Measurements from ENCODE around the gene SULT4A1. TPM values are rescaled to one million over a fixed set of nuclear protein-coding genes. Genes with fewer than 3 reads are reported as not detected.

Gene SULT4A1
- total and polyA plus RNA-seq, 2 of the 8 experiments (the other 6 are each of a cell fraction or from before 2014, with no cell fraction given) = 9.1 to 11.8 TPM

GRCh38 chr22:43879901-43880540 is 17.7 kb upstream of the SULT4A1 start (continued):
- TF ChIP-seq, protein P1, sequence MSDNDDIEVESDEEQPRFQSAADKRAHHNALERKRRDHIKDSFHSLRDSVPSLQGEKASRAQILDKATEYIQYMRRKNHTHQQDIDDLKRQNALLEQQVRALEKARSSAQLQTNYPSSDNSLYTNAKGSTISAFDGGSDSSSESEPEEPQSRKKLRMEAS (IDR thresholded peaks at IDR 0.05) = no peak
- TF ChIP-seq NRF1 (IDR thresholded peaks at IDR 0.05; ENCODE audit: low read depth, low read length) = no peak
- no peak for TF ChIP-seq GABPA (IDR thresholded peaks at IDR 0.05; ENCODE audit: borderline replicate concordance, insufficient read depth, low read length)
- TF ChIP-seq BACH1 (IDR thresholded peaks at IDR 0.05; ENCODE audit: low read length) = no peak
- TF ChIP-seq SUZ12 (IDR thresholded peaks at IDR 0.05; ENCODE audit: low read length) = no peak
- TF ChIP-seq RNF2 (IDR thresholded peaks at IDR 0.05; ENCODE audit: borderline replicate concordance, low read depth, low read length, missing control alignments, poor library complexity, severe bottlenecking) = no peak
- TF ChIP-seq CHD2 (IDR thresholded peaks at IDR 0.05; ENCODE audit: low read length) = no peak
- TF ChIP-seq HDAC6 (IDR thresholded peaks at IDR 0.05; ENCODE audit: low read depth, low read length) = no peak
- TF ChIP-seq TCF12 (IDR thresholded peaks at IDR 0.05; ENCODE audit: low read depth, low read length) = no peak
